DOHH2 (cell line): ENCODE results near the gene PTX4.

Experiments
- CTCF ChIP-seq: fragments of 200-600 bp; sonication (generic); IDR thresholded peaks from one replicate; pipeline ENCODE4 v1.5.1; 2014; ENCODE audit warnings: antibody characterized with exemption, mild to moderate bottlenecking, low read depth, low read length; ENCODE audit not compliant: poor library complexity, severe bottlenecking
- EZH2phosphoT487 ChIP-seq: fragments of 200-600 bp; sonication (generic); IDR thresholded peaks from 2 replicates; pipeline ENCODE4 v1.6.1; 2017; ENCODE audit warnings: borderline replicate concordance, mild to moderate bottlenecking, antibody characterized with exemption, low read length, moderate library complexity, mixed read lengths

- TF ChIP-seq CTCF: no peak
- TF ChIP-seq EZH2phosphoT487: no peak
Measured at GRCh38 chr16:1512774-1513173, 24.0 kb upstream of the PTX4 start.
